ENCODE measurements around the gene FHOD1.

The FHOD1 gene

DNA sequence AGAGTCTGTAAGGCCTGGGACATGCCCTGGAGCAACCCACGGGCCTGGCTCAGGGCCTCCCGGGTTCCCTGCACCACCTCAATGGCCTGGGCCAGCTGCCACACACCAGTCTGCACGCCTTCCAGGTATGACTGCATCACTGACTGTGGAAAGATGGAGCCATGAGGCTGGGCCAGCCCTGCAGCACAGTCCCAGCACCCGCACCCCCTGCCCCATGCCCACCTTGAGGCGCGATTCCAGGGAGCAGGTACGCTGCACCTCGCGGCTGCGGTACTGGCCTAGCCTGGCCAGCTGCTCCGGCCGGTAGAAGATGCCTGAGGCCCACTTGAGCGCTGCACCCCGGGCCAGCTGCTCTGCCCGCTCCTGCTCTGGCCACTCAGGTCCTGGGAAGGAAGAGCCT is 58.5 kb downstream of the FHOD1 start:
- no peak for DNase-seq

DNA sequence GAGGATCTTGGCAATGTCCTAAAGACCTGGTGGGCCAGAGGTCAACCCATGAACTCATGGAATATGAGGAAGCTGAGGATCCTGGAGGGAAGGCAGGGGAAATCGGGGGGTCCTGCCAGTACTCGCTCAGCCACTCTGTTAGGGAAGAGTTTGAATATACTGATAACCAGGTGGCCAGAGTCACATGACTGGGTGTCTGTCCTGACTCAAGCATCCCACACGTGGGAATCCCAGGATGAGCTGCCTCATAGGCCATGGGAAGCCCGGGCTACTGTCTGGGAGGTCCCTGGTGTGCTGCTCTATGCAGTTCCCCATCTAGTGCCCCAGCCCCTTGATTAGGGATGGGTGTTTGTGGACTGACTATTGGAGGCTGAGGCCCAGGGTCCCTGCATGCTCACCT is 59.0 kb downstream of the FHOD1 start:
- peak; percentile 25 for DNase-seq

DNA sequence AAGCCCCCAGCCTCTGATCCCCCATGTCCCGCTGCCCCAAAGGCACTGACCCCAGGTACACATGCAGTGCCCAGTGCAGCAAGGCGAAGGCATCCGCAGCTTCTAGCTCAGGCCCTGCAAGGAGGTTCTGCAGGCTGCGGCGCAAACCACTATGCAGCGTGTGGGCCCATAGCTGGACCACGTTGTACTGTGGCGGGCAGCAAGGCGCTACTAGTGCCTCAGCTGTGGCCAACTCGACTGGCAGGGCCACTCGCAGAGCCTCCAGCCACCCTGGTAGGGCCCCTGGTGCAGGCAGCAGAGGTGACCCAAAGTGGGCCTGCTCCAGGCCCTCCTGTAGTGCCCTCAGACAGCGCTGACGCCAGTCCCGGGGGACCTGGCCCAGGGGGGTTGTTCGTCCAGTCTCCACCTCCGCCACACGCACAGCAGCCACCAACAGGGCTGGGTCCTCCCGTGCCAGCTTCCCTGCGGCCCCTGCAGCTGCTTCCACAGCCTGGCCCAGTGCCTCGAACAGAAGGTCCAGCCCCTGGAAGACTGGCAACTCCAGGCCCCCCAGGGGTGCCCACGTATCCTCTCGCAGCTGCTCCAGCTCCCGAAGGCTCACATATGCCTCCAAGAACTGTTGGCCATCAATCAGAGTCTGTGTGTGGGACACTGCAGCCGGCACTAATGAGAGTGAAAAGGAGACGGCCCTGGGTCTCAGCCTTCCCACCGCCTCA is 59.9 kb downstream of the FHOD1 start:
- DNase-seq = no peak

DNA sequence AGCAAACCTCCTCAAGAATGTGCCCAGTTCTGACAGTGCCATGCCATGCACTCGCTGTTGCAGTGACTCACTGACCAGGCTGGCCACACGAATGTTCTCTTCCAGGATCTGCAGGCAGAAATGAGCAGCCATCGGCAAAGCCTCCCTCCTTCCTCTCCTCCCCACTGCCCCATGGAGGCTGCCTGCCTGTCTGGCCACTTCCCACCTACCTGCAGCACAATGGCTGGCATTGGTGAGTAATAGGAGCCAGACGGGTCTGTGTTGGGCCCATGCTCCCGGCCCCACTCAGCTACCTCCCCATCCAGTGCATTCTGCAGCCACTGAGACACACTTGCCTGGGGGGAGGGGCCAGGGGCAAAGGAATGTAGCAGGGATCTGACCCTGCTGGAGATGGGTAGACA is 60.7 kb downstream of the FHOD1 start:
- no peak for DNase-seq

DNA sequence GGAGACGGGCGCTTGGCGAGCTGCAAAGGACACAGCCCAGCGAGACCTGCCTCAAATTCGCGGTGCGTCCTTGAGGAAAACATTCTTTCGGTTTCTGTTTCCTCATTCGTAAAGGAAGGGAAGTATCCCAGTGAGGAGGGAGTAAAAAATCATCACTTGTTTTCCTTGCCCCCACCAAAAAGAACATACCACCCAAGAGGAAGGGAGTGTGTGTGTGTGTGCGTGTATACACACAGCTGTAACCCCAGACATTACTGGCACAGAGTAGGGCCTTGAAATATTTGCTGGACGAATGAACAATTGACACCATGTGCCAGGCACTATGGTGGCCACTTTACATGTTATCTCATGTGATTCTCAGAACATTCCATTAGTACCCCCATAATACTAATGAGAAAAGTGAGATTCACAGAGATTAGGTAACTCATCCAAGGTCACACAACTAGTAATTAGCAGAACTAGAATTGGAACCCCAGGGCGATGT is 61.6 kb downstream of the FHOD1 start:
- DNase-seq = no peak

DNA sequence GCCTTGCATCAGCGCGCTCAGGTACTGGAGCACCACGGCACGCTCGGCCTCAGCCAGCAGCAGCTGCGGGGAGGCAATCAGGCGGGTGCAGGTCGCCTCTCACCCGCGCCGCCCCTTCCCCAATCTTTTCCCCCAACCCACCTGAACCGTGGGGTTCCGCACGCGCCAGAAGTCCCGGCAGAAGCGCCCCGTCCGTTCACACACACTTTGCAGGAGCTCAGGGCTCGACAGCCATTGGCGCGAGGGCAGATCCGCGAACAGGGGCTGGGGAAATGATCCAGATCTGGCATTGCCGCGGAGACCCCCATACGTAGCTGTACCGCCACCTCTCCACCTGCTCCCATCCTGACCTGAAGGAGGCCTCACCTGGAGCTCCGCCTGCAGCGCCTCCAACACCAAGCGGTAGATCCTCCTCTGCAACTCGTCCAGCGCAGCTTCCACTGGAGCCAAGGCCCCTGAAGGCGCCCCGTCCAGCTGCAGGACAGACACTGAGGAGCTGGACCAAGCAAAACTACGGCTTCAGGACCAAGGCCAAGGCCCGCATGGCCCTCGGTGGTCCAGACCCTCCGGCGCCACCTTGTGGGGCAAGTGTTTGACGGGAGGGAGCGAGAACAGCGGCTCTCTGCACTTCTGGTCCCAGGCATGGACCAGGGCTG is 62.2 kb downstream of the FHOD1 start:
- DNase-seq = peak; percentile 93

DNA sequence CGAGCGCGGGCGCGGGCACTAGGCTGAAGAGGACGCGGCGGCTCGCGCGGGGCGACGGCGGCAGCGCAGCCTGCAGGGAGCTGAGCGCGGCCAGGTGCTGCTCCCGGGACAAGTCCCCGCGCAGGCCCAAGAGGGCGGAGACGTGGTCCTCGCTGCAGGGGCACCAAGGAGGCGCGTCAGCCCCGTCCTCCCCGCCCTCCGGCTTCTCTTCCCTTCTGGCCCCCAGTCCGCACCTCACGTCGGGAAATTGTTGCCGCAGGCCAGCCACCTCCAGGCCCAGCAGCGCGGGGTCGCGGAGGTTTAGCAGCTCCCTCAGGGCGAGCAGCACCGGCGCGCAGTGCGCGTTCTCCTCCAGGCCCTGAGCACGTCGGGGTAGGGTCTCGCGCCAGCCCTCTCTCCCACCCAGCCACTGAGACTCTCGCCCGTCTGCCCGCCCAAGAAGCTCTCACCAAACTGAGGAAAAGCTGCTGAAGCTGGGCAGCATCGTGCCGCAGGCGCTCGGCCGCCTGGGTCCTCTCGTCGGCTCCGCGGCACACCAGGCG is 62.8 kb downstream of the FHOD1 start:
- no peak for DNase-seq

DNA sequence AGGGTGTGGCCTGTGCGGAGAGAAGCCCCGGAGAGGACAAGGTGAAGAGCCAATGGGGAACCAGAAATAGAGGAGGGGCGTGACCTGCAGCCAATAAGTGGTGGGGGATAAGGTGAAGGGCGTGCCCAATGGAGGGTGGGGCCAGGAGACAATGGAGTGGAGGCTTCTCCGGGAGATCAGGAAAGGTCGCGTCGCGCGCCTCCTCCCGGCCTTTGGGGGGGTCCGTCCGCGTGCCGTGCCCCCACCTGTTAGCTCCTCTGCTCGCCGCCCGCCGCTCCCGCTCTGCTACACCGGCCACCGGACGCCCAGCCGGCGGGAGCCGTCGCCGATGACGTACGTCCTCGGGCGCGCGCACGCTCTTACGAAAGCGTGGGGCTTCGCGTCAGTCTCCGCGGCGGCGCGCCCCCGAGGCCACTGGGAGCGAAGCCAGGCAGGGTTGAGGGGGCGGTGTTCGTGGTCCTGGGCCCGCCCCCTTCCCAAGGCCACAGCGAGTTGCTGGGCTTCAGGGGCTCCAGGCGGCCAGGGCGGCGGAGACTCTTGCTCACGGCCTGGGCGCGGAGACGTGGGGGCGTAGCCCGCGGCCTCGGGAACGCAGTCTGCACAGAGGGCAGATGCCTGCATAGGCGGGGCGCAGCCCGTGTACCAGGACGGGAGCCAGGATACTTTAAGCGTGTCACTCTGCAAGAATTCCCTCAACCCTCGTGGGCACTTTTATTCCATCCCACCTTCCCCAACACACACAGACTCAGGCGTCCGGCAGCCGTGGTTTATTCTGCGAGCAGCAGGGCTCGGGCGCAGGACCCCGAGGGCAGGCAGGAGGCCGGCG is 63.4 kb downstream of the FHOD1 start, which contains the start of gene MATCAP1:
Gene MATCAP1 (minus strand): TSS at position 337 of the 826 bp plus-strand sequence. CDS start 3,353 bp downstream, outside the sequence.
- peak; percentile 97 for DNase-seq

DNA sequence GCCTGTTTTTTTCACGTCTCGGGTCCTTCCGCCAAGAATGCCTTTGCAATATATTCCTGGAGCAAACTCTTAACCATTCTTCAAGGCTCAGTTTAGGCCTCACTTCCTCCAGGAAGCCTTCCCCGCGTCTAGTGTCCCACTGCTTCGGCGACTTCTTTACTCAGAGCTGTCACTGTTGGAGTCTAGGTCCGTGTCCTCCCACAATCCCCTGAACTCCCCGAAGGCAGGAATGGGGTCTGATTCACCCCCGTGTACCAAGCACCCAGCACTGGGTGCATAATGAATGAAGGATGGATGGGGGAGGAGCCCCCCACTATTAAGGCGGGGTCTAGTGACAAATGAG is 64.0 kb downstream of the FHOD1 start:
- DNase-seq = no peak

DNA sequence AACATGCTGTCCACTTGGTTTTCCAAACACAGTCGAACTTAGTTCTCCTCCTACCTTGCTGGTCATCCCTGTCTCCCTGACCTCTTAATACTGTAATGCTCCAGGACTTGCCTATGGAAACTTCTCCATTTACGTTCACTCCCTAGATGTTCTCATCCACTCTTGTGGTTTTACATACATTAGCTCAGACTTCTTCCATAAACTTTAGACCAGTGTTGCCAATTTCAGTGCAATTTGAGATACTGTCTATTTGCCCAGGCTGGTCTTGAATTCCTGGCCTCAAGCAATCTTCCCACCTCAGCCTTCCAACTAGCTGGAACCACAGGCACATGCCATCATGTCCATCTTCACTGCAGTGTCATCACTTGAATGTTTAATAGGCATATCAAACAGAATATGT is 65.0 kb downstream of the FHOD1 start:
- no peak for DNase-seq

DNA sequence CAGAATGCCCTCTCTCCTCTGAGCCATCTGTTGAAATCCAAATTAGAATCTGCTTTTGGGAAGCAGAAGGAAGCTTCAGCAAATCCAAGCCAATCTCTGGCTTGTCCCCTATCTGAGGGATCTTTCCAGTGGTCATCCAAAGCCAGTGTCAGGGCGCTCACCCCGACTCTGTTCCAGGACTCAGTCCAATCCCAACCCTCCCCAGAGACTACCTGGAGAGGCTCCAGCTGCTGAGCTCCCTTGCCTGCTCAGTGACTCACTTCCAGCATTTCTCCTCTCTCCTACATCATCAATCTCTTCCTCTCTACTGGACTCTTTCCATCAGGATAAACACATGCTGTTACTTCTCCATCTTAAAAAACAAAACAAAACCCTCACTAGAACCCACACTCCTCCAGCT is 65.9 kb downstream of the FHOD1 start:
- no peak for DNase-seq

DNA sequence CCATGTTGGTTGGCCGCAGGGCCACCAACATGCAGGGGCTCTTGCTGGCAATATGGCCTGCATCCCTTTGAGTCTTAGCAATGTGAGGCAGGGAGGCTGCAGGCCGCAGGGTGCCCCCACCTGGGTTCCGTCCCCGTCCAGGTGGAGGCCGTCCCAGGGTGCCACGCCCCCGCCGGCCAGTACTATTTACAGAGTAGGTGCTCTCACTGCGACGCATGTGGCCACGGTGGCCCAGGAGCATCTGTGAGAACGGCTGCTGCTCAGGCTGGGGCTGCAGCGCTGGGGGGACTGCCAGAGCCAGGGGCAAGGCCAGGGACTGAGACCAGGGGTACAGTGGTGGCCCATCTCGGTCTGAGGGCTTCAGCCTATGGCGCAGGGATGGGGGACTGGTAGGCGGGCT is 67.1 kb downstream of the FHOD1 start:
- DNase-seq = no peak

DNA sequence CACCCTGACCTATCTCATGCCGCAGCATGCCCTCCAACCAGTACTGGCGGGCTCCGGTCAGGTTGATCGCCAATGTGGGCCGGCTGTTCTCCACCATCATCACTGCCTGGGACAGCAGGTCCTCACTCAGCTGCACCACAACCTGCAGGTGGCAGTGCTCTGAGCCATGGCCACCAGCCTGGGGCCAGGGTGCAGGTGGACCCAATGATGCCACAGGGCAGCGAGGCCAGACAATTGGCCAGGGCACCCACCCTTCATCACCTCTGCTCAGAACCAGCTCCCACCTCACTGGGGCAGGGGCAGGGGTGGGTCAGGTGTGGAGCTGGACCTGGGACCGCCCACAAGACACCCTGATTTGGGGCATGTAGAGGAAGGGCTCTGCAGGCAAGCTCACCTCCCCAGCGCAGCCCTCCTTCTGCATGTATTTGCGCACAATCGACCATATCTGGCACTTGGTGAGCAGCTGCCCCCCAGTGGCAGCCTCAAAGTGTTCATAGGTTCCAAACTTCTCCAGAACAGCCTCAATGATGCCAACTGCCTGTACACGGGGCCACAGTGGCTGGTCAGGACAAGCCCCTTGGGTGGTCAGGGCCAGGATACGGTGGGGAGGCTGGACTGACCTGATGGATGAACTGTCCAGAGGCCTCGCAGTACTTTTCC is 67.7 kb downstream of the FHOD1 start:
- DNase-seq = no peak
